HepG2 (cell line): ENCODE measurements around the gene EDNRA. TPM values are rescaled to one million over a fixed set of nuclear protein-coding genes. Genes with fewer than 3 reads are reported as not detected.

Experiments
- ATAC-seq: fragments of 200-7000 bp; cut with Tn5 transposase; 3 replicates; pipeline ENCODE4 v1.9.1; 2020; ENCODE audit warnings: mild to moderate bottlenecking, moderate library complexity
- BruUV-seq: library from RNA; stranded (reverse); fragments of 400-500 nt; replicated peaks from 2 replicates; lab custom pipeline; 2021; lab: Mats Ljungman, UMichigan
- CTCF ChIA-PET: fragments of 300-600 bp; formaldehyde crosslinking; extraction: SDS; loops from one replicate; lab custom pipeline; 2021; ENCODE audit warnings: low total read pairs, inconsistent platforms, low intra/inter-chr PET ratio; lab: Yijun Ruan, JAX
- POLR2A ChIA-PET: fragments of 350-600 bp; sonication (Branson Sonifier 250); formaldehyde crosslinking; loops from one replicate; lab custom pipeline; 2020; ENCODE audit warnings: antibody characterized with exemption, inconsistent platforms; lab: Yijun Ruan, JAX
- DNase-seq: peaks from one replicate; pipeline ENCODE4 v3.0.0-alpha.2; 2015; ENCODE audit warnings: low spot score
- FAIRE-seq: peaks from 3 replicates; lab custom pipeline; 2011; peaks lifted over from hg19 to GRCh38; lab: Jason Lieb, UNC
- H2AFZ ChIP-seq: one replicate; pipeline ENCODE4 v1.6.1; 2011; ENCODE audit warnings: low read length, inconsistent platforms
- H3K27ac ChIP-seq: fragments of 300-600 bp; 3 replicates; pipeline ENCODE4 v1.8.0; 2011; ENCODE audit warnings: mixed run types, mild to moderate bottlenecking, mixed read lengths, low read length, inconsistent platforms; ENCODE audit not compliant: insufficient read depth; ENCODE audit errors: extremely low read length
- H3K27me3 ChIP-seq, 2 experiments: fragments of 200-600 bp in 1 of 2; 2 replicates in 1 of 2; 3 replicates in 1 of 2; pipeline versions ENCODE4 v1.6.0 to v1.8.0; 2011; ENCODE audit warnings: low read length in 2 of 2, mild to moderate bottlenecking in 2 of 2, moderate library complexity in 2 of 2, inconsistent platforms in 1 of 2; ENCODE audit not compliant: insufficient read depth in 2 of 2, control insufficient read depth in 1 of 2
- H3K36me3 ChIP-seq, 2 experiments: fragments of 200-600 bp in 1 of 2; replicated peaks in 1 of 2; 2 replicates in 1 of 2; 3 replicates in 1 of 2; pipeline versions ENCODE4 v1.5.1 to v1.8.0; 2011; ENCODE audit warnings: low read length in 2 of 2, inconsistent platforms in 1 of 2; ENCODE audit not compliant: insufficient read depth in 2 of 2, control insufficient read depth in 1 of 2
- H3K4me1 ChIP-seq: 2 replicates; pipeline ENCODE4 v1.5.1; 2012; ENCODE audit warnings: low read length, inconsistent platforms; ENCODE audit not compliant: insufficient read depth
- H3K4me2 ChIP-seq: 2 replicates; pipeline ENCODE4 v1.6.0; 2011; ENCODE audit warnings: low read depth, low read length, inconsistent platforms
- H3K4me3 ChIP-seq, 3 experiments: fragments of 200-600 bp in 1 of 3; sonication (generic), shearing (Covaris generic) in 1 of 3; replicated peaks in 1 of 3; 2 replicates each; pipeline ENCODE4 v1.5.1; 2011 to 2016; ENCODE audit warnings: low read length in 3 of 3, inconsistent platforms in 2 of 3, low read depth in 2 of 3, mild to moderate bottlenecking in 2 of 3, control low read depth in 1 of 3, mixed read lengths in 1 of 3; ENCODE audit not compliant: insufficient read depth in 1 of 3
- H3K79me2 ChIP-seq: one replicate; pipeline ENCODE4 v1.6.1; 2011; ENCODE audit warnings: low read length, inconsistent platforms; ENCODE audit not compliant: insufficient read depth
- H3K9ac ChIP-seq: 2 replicates; pipeline ENCODE4 v1.6.0; 2011; ENCODE audit warnings: mild to moderate bottlenecking, low read depth, low read length, inconsistent platforms; ENCODE audit not compliant: insufficient read depth
- H3K9me3 ChIP-seq: 2 replicates; pipeline ENCODE4 v1.5.1; 2012; ENCODE audit warnings: mild to moderate bottlenecking, low read length
- H4K20me1 ChIP-seq: 2 replicates; pipeline ENCODE4 v1.6.0; 2011; ENCODE audit warnings: inconsistent platforms, mild to moderate bottlenecking, low read length, moderate library complexity; ENCODE audit not compliant: insufficient read depth
- ARNT ChIP-seq: fragments of 450-650 bp; IDR thresholded peaks from 2 replicates; pipeline ENCODE4 v1.6.1; 2017
- CBX1 ChIP-seq: IDR thresholded peaks from one replicate; pipeline ENCODE4 v1.6.1; 2016; ENCODE audit warnings: antibody characterized with exemption, low read depth
- HOXA9 ChIP-seq: sonication (generic); formaldehyde crosslinking; IDR thresholded peaks from 2 replicates; pipeline ENCODE4 v1.8.1; 2022; ENCODE audit warnings: missing genetic modification reagents, mild to moderate bottlenecking, moderate library complexity, borderline replicate concordance
- MYNN ChIP-seq: sonication (generic); formaldehyde crosslinking; IDR thresholded peaks from 2 replicates; pipeline ENCODE4 v1.4.0; 2020; ENCODE audit warnings: mild to moderate bottlenecking, low read depth, missing genetic modification reagents
- PCBP1 ChIP-seq: fragments of 200-400 bp; formaldehyde crosslinking; IDR thresholded peaks from 2 replicates; pipeline ENCODE4 v1.6.1; 2017; ENCODE audit warnings: mild to moderate bottlenecking, low read depth, low read length, borderline replicate concordance
- PHF8 ChIP-seq: sonication (generic); formaldehyde crosslinking; IDR thresholded peaks from 2 replicates; pipeline ENCODE4 v1.5.0; 2020; ENCODE audit warnings: missing genetic modification reagents
- POLR2AphosphoS2 ChIP-seq: IDR thresholded peaks from 2 replicates; pipeline ENCODE4 v1.6.1; 2011; ENCODE audit warnings: low read depth, low read length, improper control_type of control experiment
- RBFOX2 ChIP-seq: fragments of 200-400 bp; formaldehyde crosslinking; IDR thresholded peaks from 2 replicates; pipeline ENCODE4 v1.6.1; 2017; ENCODE audit warnings: low read depth, mild to moderate bottlenecking, low read length
- TEAD3 ChIP-seq: optimal IDR thresholded peaks from 2 replicates; pipeline ENCODE3; 2016; ENCODE audit warnings: borderline replicate concordance
- TP53 ChIP-seq: sonication (generic); formaldehyde crosslinking; conservative IDR thresholded peaks from 2 replicates; pipeline ENCODE4 v1.4.0; 2020; ENCODE audit warnings: missing genetic modification reagents
- ZNF143 ChIP-seq: sonication (generic); formaldehyde crosslinking; IDR thresholded peaks from 2 replicates; pipeline ENCODE4 v1.4.0; 2020; ENCODE audit warnings: missing genetic modification reagents
- ZNF652 ChIP-seq: IDR thresholded peaks from 2 replicates; pipeline ENCODE4 v1.6.1; 2016; ENCODE audit warnings: low read depth, borderline replicate concordance
- ZNF777 ChIP-seq: sonication (generic); formaldehyde crosslinking; IDR thresholded peaks from 2 replicates; pipeline ENCODE4 v1.4.0; 2020; ENCODE audit warnings: missing genetic modification reagents
- ZSCAN21 ChIP-seq: sonication (generic); formaldehyde crosslinking; IDR thresholded peaks from 2 replicates; pipeline ENCODE4 v1.8.0; 2022; ENCODE audit warnings: mild to moderate bottlenecking, missing genetic modification reagents, moderate library complexity, borderline replicate concordance
- WGBS: methylation state at CpG from one replicate; pipeline ENCODE4 v1.1.6; 2017; ENCODE audit warnings: low lambda C conversion rate; 5-methylcytosine and 5-hydroxymethylcytosine counted together
- in situ Hi-C: cut with HindIII; loops from 2 replicates; pipeline ENCODE4 v1.10.0; 2017; ENCODE audit warnings: low pct_unique_long_range_greater_than_20kb; ENCODE audit not compliant: extremely low pct_ligation_motif_present
- intact Hi-C: fragments of 100-400 bp; cut with micrococcal nuclease; formaldehyde crosslinking; loops from one replicate; pipeline ENCODE4 v1.10.0; 2022; ENCODE audit not compliant: unreplicated experiment
- polyA plus RNA-seq, 8 experiments: library from polyadenylated mRNA; depleted of rRNA in 3 of 8; stranded (reverse) in 7 of 8; unstranded in 1 of 8; fragments of >200 nt; fragmentation: Illumina TruSeq in 4 of 8; extraction: Trizol in 4 of 8; gene quantifications; 2 replicates each; pipeline versions ENCODE4 v1.2.1 to v1.2.3, GENCODE V29; 2011 to 2016; ENCODE audit warnings: low read depth in 4 of 8, missing spikeins in 1 of 8, mixed read lengths in 1 of 8; ENCODE audit not compliant: insufficient read depth in 1 of 8
- total RNA-seq, 5 experiments: library from RNA; depleted of rRNA; stranded (reverse); fragments of >200 nt; fragmentation: Illumina TruSeq; extraction: Trizol; gene quantifications; 2 replicates each; pipeline ENCODE4 v1.2.3, GENCODE V29; 2016; ENCODE audit warnings: low read depth in 1 of 5
- TF ChIP-seq, protein P1 (sequence below): sonication (generic); formaldehyde crosslinking; IDR thresholded peaks from 2 replicates; pipeline ENCODE4 v1.5.1; 2020; ENCODE audit warnings: mild to moderate bottlenecking, missing genetic modification reagents

The EDNRA gene
- total and polyA plus RNA-seq, 2 of the 13 experiments (the other 11 are each of a cell fraction or from before 2014, with no cell fraction given) = not detected

DNA sequence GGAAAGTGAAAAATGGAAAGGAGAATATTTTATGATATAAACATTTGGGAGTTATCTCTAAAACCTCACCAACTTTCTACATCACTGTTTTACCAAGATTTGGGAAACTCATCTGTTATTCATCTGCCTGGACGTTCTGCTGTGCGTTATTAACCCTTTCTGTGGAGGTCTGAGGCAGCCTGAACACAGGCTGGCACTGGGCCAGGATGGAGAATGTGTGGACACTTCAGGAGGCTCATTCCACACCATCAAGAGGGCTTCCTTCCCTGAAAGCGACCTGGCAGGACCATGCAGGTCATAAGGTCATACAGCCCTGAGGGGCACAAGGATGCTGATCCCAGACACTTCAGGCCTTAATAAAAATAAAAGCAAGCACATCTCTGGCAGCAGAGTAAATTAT is 105.1 kb downstream of the EDNRA start:
- FAIRE-seq (no peak), ATAC-seq (no peak), DNase-seq (no peak)
- no TSS peak for BruUV-seq
- no peak overlapping the region for H3K4me2 ChIP-seq
- no peaks in the 10 kb centered on the region for H3K4me1 ChIP-seq
- H3K79me2 ChIP-seq = no peaks in the 10 kb centered on the region
- H3K9me3 ChIP-seq = no peaks in the 10 kb centered on the region
- no peak overlapping the region for H3K4me3 ChIP-seq
- TF ChIP-seq TP53 (no peak), ZNF143 (CRISPR knock-in tag) (no peak), ZNF652 (CRISPR knock-in tag) (no peak), RBFOX2 (no peak), PCBP1 (no peak), MYNN (CRISPR knock-in tag) (no peak), ZSCAN21 (CRISPR knock-in tag) (no peak), POLR2AphosphoS2 (no peak), TEAD3 (CRISPR knock-in tag) (no peak), HOXA9 (CRISPR knock-in tag) (no peak), CBX1 (no peak)
- H3K9ac ChIP-seq = no peak overlapping the region
- intact Hi-C loops (no loop called here), in situ Hi-C loops (loop anchor here (5.0 to 25.0 kb wide), 2 partner anchors 69 to 574 kb away; no protein-coding TSS in a partner anchor)
- no peak overlapping the region for H2AFZ ChIP-seq
- ChIA-PET CTCF (no interaction called here), POLR2A (no interaction called here)
- WGBS = 0% methylated on average over 3 of the region's 3 CpGs
- no peak overlapping the region for H3K27ac ChIP-seq
- H3K27me3 ChIP-seq = no peaks in the 10 kb centered on the region
- H3K36me3 ChIP-seq = no peaks in the 10 kb centered on the region
- no peaks in the 10 kb centered on the region for H4K20me1 ChIP-seq

DNA sequence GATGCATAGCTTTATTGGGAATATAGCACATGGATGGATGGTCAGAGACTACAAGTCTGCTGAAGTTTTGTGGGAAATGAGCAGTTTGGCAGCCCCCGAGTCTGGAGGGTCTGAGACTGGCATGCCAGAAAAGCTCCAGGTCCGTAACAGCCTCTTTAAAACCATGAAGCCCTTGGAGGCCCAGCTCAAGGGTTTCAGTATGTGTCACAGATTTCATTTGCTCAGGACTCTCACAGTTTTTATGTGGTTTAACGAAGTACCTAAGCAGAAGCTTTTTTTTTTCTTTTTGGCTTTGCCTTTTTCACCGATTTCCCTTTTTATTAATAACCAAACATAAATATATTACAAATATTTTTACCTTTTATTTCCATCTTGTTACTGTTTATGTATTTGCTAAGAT is 105.7 kb downstream of the EDNRA start:
- H3K79me2 ChIP-seq = no peaks in the 10 kb centered on the region
- no peak overlapping the region for H2AFZ ChIP-seq
- CTCF ChIA-PET = no interaction called here
- no TSS peak for BruUV-seq
- H3K4me3 ChIP-seq = no peak overlapping the region
- in situ Hi-C loops = loop anchor here (5.0 to 25.0 kb wide), 2 partner anchors 69 to 574 kb away; no protein-coding TSS in a partner anchor
- no peak overlapping the region for H3K9ac ChIP-seq
- TF ChIP-seq, protein P1, sequence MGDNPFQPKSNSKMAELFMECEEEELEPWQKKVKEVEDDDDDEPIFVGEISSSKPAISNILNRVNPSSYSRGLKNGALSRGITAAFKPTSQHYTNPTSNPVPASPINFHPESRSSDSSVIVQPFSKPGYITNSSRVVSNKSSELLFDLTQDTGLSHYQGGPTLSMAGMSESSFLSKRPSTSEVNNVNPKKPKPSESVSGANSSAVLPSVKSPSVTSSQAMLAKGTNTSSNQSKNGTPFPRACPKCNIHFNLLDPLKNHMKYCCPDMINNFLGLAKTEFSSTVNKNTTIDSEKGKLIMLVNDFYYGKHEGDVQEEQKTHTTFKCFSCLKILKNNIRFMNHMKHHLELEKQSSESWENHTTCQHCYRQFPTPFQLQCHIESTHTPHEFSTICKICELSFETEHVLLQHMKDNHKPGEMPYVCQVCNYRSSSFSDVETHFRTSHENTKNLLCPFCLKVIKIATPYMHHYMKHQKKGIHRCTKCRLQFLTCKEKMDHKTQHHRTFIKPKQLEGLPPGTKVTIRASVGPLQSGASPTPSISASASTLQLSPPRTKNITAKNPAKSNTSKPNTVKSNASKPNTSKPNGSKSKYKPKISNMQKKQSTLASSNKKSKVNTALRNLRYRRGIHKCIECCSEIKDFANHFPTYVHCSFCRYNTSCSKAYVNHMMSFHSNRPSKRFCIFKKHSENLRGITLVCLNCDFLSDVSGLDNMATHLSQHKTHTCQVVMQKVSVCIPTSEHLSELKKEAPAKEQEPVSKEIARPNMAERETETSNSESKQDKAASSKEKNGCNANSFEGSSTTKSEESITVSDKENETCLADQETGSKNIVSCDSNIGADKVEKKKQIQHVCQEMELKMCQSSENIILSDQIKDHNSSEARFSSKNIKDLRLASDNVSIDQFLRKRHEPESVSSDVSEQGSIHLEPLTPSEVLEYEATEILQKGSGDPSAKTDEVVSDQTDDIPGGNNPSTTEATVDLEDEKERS (CRISPR knock-in tag) = no peak
- TF ChIP-seq ZNF777 (CRISPR knock-in tag) = no peak
- no peak for TF ChIP-seq ARNT
- no peak for TF ChIP-seq PHF8 (CRISPR knock-in tag)
- no peak for TF ChIP-seq HOXA9 (CRISPR knock-in tag)
- POLR2A ChIA-PET = no interaction called here
- no peaks in the 10 kb centered on the region for H3K9me3 ChIP-seq
- WGBS = 0% methylated on average over 3 of the region's 4 CpGs
- H3K36me3 ChIP-seq = no peaks in the 10 kb centered on the region
- no peak for ATAC-seq
- H3K27ac ChIP-seq = no peak overlapping the region
- intact Hi-C loops = no loop called here
- no peak for FAIRE-seq
- no peak for DNase-seq
- no peak overlapping the region for H3K4me2 ChIP-seq
- no peaks in the 10 kb centered on the region for H4K20me1 ChIP-seq
- H3K27me3 ChIP-seq = no peaks in the 10 kb centered on the region
- H3K4me1 ChIP-seq = no peaks in the 10 kb centered on the region
